Right atrium auricular region (tissue), 2 donors: ENCODE results near the gene MIGA2. TPM values are rescaled to one million over a fixed set of nuclear protein-coding genes. Genes with fewer than 3 reads are reported as not detected.

Source experiments
- DNase-seq: peaks from one replicate; pipeline ENCODE4 v3.0.0-alpha.2; 2019; ENCODE audit warnings: low spot score
- H3K27ac ChIP-seq, 2 donors: fragments of 200-600 bp; sonication (generic); 1 replicate in 1 of 2; 2 replicates in 1 of 2; pipeline ENCODE4 v1.5.1; 2016 to 2019
- H3K27me3 ChIP-seq, 2 donors: fragments of 200-600 bp; sonication (generic); one replicate each; pipeline versions ENCODE4 v1.5.1 to v1.6.0; 2017 to 2019
- H3K36me3 ChIP-seq: fragments of 200-600 bp; sonication (generic); one replicate; pipeline ENCODE4 v1.5.1; 2016
- H3K4me1 ChIP-seq, 2 donors: fragments of 200-600 bp; sonication (generic); one replicate each; pipeline versions ENCODE4 v1.5.1 to v1.6.0; 2017 to 2019
- H3K4me3 ChIP-seq, 2 donors: fragments of 200-600 bp; sonication (generic); 1 replicate in 1 of 2; 2 replicates in 1 of 2; pipeline ENCODE4 v1.5.1; 2017 to 2019; ENCODE audit warnings: mild to moderate bottlenecking in 1 of 2, moderate library complexity in 1 of 2
- H3K9me3 ChIP-seq, 2 donors: fragments of 200-600 bp; sonication (generic); one replicate each; pipeline ENCODE4 v1.5.1; 2019
- CTCF ChIP-seq, 2 donors: fragments of 200-600 bp; sonication (generic); IDR thresholded peaks; one replicate each; pipeline ENCODE4 v1.5.1; 2019; ENCODE audit warnings: antibody characterized with exemption in 2 of 2
- total RNA-seq, 2 donors: library from RNA; depleted of rRNA; stranded (reverse); fragments of >200 nt; gene quantifications; one replicate each; pipeline ENCODE4 v1.1.0, GENCODE V29; 2016

Gene MIGA2
- total RNA-seq, 2 donors from 2014 or later: 34.2 to 40.2 TPM

GRCh38 chr9:129079829-129080228 is 43.4 kb downstream of the MIGA2 start:
- Histone ChIP-seq H3K9me3 (no peaks in the 10 kb centered on the region), H3K36me3 (peaks cover 4% of the 10 kb centered on the region), H3K4me1 (peaks cover 0 to 22% of the 10 kb centered on the region in 2 donors), H3K27ac (no peak overlapping the region), H3K27me3 (no peaks in the 10 kb centered on the region), H3K4me3 (no peak overlapping the region)
- DNase-seq: no peak
- no peak for TF ChIP-seq CTCF (IDR thresholded peaks at IDR 0.05)

GRCh38 chr9:129080298-129080600 is 43.8 kb downstream of the MIGA2 start:
- H3K4me1 ChIP-seq: peaks cover 0 to 22% of the 10 kb centered on the region in 2 donors
- no peak for TF ChIP-seq CTCF (IDR thresholded peaks at IDR 0.05)
- peak overlapping the region; percentile 55 to 84 for H3K4me3 ChIP-seq
- no peaks in the 10 kb centered on the region for H3K27me3 ChIP-seq
- H3K27ac ChIP-seq: peak overlapping the region; percentile 35 to 90
- DNase-seq: no peak
- H3K9me3 ChIP-seq: no peaks in the 10 kb centered on the region
- peaks cover 9% of the 10 kb centered on the region for H3K36me3 ChIP-seq

GRCh38 chr9:129080601-129081387 is 44.4 kb downstream of the MIGA2 start, which contains the start of gene DOLPP1:
Gene DOLPP1, plus strand, starts transcription at chr9:129081111. Its CDS starts 21 bp downstream, at chr9:129081132.
- peaks cover 0 to 22% of the 10 kb centered on the region in 2 donors for H3K4me1 ChIP-seq
- no peaks in the 10 kb centered on the region for H3K27me3 ChIP-seq
- H3K36me3 ChIP-seq: peaks cover 13% of the 10 kb centered on the region
- peak; percentile 100 for DNase-seq
- H3K27ac ChIP-seq: peak within 1 kb of the TSS; percentile 84 to 90
- TF ChIP-seq CTCF (IDR thresholded peaks at IDR 0.05): no peak
- peak within 1 kb of the TSS; percentile 84 to 88 for H3K4me3 ChIP-seq
- H3K9me3 ChIP-seq: no peaks in the 10 kb centered on the region

GRCh38 chr9:129081388-129081904 is 45.0 kb downstream of the MIGA2 start:
- Histone ChIP-seq H3K9me3 (no peaks in the 10 kb centered on the region), H3K4me1 (peaks cover 0 to 22% of the 10 kb centered on the region in 2 donors), H3K36me3 (peaks cover 20% of the 10 kb centered on the region), H3K4me3 (peak overlapping the region; percentile 84 to 88), H3K27me3 (no peaks in the 10 kb centered on the region), H3K27ac (peak overlapping the region; percentile 84 to 90)
- no peak for TF ChIP-seq CTCF (IDR thresholded peaks at IDR 0.05)
- no peak for DNase-seq

- DNase-seq: no peak
- no peak for TF ChIP-seq CTCF (IDR thresholded peaks at IDR 0.05)
- H3K27me3 ChIP-seq: no peaks in the 10 kb centered on the region
- H3K9me3 ChIP-seq: no peaks in the 10 kb centered on the region
- no peak overlapping the region for H3K4me3 ChIP-seq
- H3K4me1 ChIP-seq: peaks cover 0 to 22% of the 10 kb centered on the region in 2 donors
- H3K27ac ChIP-seq: no peak overlapping the region
- peaks cover 32% of the 10 kb centered on the region for H3K36me3 ChIP-seq
Measured at GRCh38 chr9:129084087-129084486, 47.7 kb downstream of the MIGA2 start.
